ENCODE measurements around the gene CYP24A1. TPM values are rescaled to one million over a fixed set of nuclear protein-coding genes. Genes with fewer than 3 reads are reported as not detected.

The CYP24A1 gene
- total RNA-seq, 1 donor from 2014 or later, result not detected

DNA sequence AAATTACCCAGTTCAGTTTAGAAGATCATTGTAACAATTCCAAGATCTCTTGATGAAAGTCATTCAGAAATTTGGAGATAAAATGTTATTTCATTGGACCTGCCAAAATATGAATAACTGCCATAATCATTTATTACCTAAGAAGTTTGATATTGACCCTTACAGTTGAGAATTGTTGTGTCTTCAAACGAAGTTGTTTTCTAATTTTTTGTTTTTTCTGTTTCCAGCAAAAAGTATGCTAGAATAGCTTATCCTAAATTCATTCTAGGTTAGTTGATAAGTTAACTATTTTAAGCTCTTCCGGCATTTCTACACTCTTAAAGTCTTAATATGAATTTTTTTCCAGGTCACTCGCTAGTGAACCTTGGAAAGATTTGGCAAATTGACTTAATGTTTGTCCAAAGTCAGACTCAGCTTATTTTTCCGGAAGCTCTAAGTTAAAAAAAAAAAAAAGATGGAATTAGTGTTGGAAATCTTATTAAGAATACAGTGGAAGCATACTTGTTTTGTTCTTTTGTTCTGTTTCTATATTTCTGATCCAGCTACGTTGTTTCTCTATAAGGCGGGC is 28.9 kb downstream of the CYP24A1 start:
- H3K27me3 Mint-ChIP-seq, result peaks cover 11% of the 10 kb centered on the region
- no peak overlapping the region for H3K4me3 Mint-ChIP-seq
- H3K4me1 Mint-ChIP-seq, result no peaks in the 10 kb centered on the region
- CTCF ChIA-PET, result interaction anchor here (0.6 kb wide), 1 partner anchor 474 kb away, joined by 4 read pairs; no protein-coding TSS in a partner anchor
- DNase-seq, result no peak
- no peak for TF ChIP-seq CTCF (IDR thresholded peaks at IDR 0.05)
- no peak overlapping the region for H3K27ac Mint-ChIP-seq
- intact Hi-C loops (cut with micrococcal nuclease), result no loop called here
- H3K9me3 Mint-ChIP-seq, result no peaks in the 10 kb centered on the region
- H3K36me3 Mint-ChIP-seq (ENCODE audit: low read depth), result no peaks in the 10 kb centered on the region
- ATAC-seq (ENCODE audit: low read depth), result no peak
- POLR2A ChIA-PET, result no interaction called here

DNA sequence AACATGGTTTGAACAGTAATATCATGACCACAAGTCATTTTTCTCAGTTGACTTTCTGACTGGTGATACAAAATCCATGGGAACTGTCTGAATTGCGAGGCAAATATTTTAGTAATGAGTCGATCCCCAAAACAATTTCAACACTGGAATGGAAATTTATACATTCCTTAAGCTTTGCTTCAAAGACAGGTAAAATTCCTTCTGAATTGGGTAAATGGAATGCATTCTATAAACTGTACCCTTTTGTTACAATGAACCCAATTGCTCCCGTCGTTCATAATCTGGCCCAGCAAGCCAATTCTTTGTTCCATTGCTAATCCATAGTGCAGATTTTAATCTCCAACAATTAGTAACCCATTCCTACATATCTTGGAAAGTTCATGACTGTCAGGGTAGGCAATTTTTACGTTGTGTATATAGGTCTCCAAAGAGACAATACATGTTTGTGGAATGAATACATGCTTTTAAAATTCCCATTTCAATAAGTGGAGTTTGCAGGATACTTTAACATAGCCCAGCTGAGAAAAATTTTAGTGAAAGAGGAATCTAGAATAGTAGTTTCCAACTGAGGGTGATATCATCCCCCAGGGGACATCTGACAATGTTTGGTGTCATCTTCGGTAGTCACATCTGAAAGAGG is 32.7 kb downstream of the CYP24A1 start:
- peaks cover 11% of the 10 kb centered on the region for H3K27me3 Mint-ChIP-seq
- H3K27ac Mint-ChIP-seq, result no peak overlapping the region
- no peak for TF ChIP-seq CTCF (IDR thresholded peaks at IDR 0.05)
- H3K4me3 Mint-ChIP-seq, result no peak overlapping the region
- no peak for DNase-seq
- intact Hi-C loops (cut with micrococcal nuclease), result no loop called here
- no peaks in the 10 kb centered on the region for H3K9me3 Mint-ChIP-seq
- H3K4me1 Mint-ChIP-seq, result no peaks in the 10 kb centered on the region
- no peak for ATAC-seq (ENCODE audit: low read depth)
- CTCF ChIA-PET, result interaction anchor here (1.3 kb wide), 1 partner anchor 44 kb away, joined by 3 read pairs; no protein-coding TSS in a partner anchor
- POLR2A ChIA-PET, result no interaction called here
- no peaks in the 10 kb centered on the region for H3K36me3 Mint-ChIP-seq (ENCODE audit: low read depth)

GRCh38 chr20:54140486-54140885 is 33.3 kb downstream of the CYP24A1 start:
- intact Hi-C loops (cut with micrococcal nuclease), result no loop called here
- ATAC-seq (ENCODE audit: low read depth) (no peak), DNase-seq (no peak)
- no peak overlapping the region for H3K4me3 Mint-ChIP-seq
- H3K36me3 Mint-ChIP-seq (ENCODE audit: low read depth), result no peaks in the 10 kb centered on the region
- H3K27ac Mint-ChIP-seq, result no peak overlapping the region
- no peaks in the 10 kb centered on the region for H3K4me1 Mint-ChIP-seq
- H3K9me3 Mint-ChIP-seq, result no peaks in the 10 kb centered on the region
- ChIA-PET CTCF (no interaction called here), POLR2A (no interaction called here)
- TF ChIP-seq CTCF (IDR thresholded peaks at IDR 0.05), result no peak
- peaks cover 11% of the 10 kb centered on the region for H3K27me3 Mint-ChIP-seq

DNA sequence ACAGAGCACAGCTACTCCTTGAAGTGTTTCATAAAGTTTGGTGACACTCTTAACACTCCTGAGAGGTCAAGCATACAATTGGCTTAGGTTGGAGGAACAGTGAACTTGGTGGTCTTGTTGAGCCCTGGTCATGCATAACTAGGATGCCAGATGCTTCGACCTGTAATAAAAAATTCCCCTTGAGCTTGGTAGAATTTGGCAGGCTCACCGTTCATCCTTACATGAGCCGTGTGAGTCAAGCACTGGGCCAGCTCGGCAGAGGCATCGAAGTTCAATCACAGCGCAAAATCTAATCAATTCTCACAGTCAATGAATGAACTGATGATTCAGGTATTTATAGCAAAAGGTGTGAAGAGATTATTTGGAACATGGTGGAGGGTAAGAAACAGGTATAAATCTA is 33.7 kb downstream of the CYP24A1 start:
- no peak for TF ChIP-seq CTCF (IDR thresholded peaks at IDR 0.05)
- Mint-ChIP-seq H3K36me3 (ENCODE audit: low read depth) (no peaks in the 10 kb centered on the region), H3K4me1 (no peaks in the 10 kb centered on the region), H3K9me3 (no peaks in the 10 kb centered on the region), H3K4me3 (no peak overlapping the region), H3K27me3 (peaks cover 10% of the 10 kb centered on the region), H3K27ac (no peak overlapping the region)
- intact Hi-C loops (cut with micrococcal nuclease), result no loop called here
- ATAC-seq (ENCODE audit: low read depth), result no peak
- CTCF ChIA-PET, result no interaction called here
- no peak for DNase-seq
- POLR2A ChIA-PET, result no interaction called here

DNA sequence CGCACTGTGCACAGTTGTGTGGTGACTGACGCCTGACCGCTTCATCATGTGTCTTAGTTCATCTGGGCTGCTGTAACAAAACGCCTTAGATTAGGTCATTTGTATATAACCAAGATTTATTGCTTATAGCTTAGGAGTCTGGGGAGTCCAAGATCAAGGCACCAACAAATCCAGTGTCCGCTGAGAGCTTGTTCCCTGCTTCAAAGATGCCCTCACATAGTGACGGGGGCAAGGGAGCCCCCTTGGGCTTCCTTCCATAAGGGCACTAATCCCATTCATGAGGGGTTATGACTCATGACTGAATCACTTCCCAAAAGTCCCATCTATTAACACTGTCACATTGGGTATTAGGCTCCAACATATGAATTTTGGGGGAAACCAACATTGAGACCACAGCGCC is 34.6 kb downstream of the CYP24A1 start:
- POLR2A ChIA-PET, result no interaction called here
- Mint-ChIP-seq H3K36me3 (ENCODE audit: low read depth) (no peaks in the 10 kb centered on the region), H3K4me3 (no peak overlapping the region), H3K27me3 (peaks cover 9% of the 10 kb centered on the region), H3K9me3 (no peaks in the 10 kb centered on the region), H3K27ac (no peak overlapping the region), H3K4me1 (no peaks in the 10 kb centered on the region)
- CTCF ChIA-PET, result no interaction called here
- ATAC-seq (ENCODE audit: low read depth) (no peak), DNase-seq (no peak)
- TF ChIP-seq CTCF (IDR thresholded peaks at IDR 0.05), result no peak
- intact Hi-C loops (cut with micrococcal nuclease), result no loop called here

Data from activated B cell treated with CpG ODN at 0.5 μM for 24 hours (primary cell).